ENCODE measurements around the gene CNTNAP5. TPM values are rescaled to one million over a fixed set of nuclear protein-coding genes. Genes with fewer than 3 reads are reported as not detected.

CNTNAP5 gene
- total RNA-seq, 1 donor from 2014 or later, result not detected

- no peak for DNase-seq (ENCODE audit: extremely low read depth, low read depth, low spot score)
These were observed 849.6 kb downstream of the CNTNAP5 start for GRCh38 chr2:124874676-124875075.

- DNase-seq (ENCODE audit: extremely low read depth, low read depth, low spot score), result no peak
These were observed 850.6 kb downstream of the CNTNAP5 start for GRCh38 chr2:124875627-124876244.

GRCh38 chr2:124877141-124877577 is 852.1 kb downstream of the CNTNAP5 start:
- no peak for DNase-seq (ENCODE audit: extremely low read depth, low read depth, low spot score)

GRCh38 chr2:124879640-124880039 is 854.6 kb downstream of the CNTNAP5 start:
- no peak for DNase-seq (ENCODE audit: extremely low read depth, low read depth, low spot score)

- DNase-seq (ENCODE audit: extremely low read depth, low read depth, low spot score), result no peak
These were observed 855.9 kb downstream of the CNTNAP5 start for GRCh38 chr2:124880995-124881394.

- no peak for DNase-seq (ENCODE audit: extremely low read depth, low read depth, low spot score)
These were observed 857.3 kb downstream of the CNTNAP5 start for GRCh38 chr2:124882423-124882822.

GRCh38 chr2:124883595-124883994 is 858.5 kb downstream of the CNTNAP5 start:
- DNase-seq (ENCODE audit: extremely low read depth, low read depth, low spot score), result no peak

GRCh38 chr2:124884315-124884714 is 859.2 kb downstream of the CNTNAP5 start:
- no peak for DNase-seq (ENCODE audit: extremely low read depth, low read depth, low spot score)

- DNase-seq (ENCODE audit: extremely low read depth, low read depth, low spot score), result no peak
These were observed 861.1 kb downstream of the CNTNAP5 start for GRCh38 chr2:124886216-124886615.

GRCh38 chr2:124887466-124887865 is 862.4 kb downstream of the CNTNAP5 start:
- DNase-seq (ENCODE audit: extremely low read depth, low read depth, low spot score), result no peak

GRCh38 chr2:124888431-124888830 is 863.3 kb downstream of the CNTNAP5 start:
- no peak for DNase-seq (ENCODE audit: extremely low read depth, low read depth, low spot score)

- no peak for DNase-seq (ENCODE audit: extremely low read depth, low read depth, low spot score)
These were observed 869.1 kb downstream of the CNTNAP5 start for GRCh38 chr2:124894199-124894598.

GRCh38 chr2:124898827-124899226 is 873.7 kb downstream of the CNTNAP5 start:
- DNase-seq (ENCODE audit: extremely low read depth, low read depth, low spot score), result no peak

GRCh38 chr2:124908411-124908810 is 883.3 kb downstream of the CNTNAP5 start:
- no peak for DNase-seq (ENCODE audit: extremely low read depth, low read depth, low spot score)

GRCh38 chr2:124911560-124911959 is 886.5 kb downstream of the CNTNAP5 start:
- no peak for DNase-seq (ENCODE audit: extremely low read depth, low read depth, low spot score)

- DNase-seq (ENCODE audit: extremely low read depth, low read depth, low spot score), result no peak
These were observed 888.8 kb downstream of the CNTNAP5 start for GRCh38 chr2:124913868-124914267.

- DNase-seq (ENCODE audit: extremely low read depth, low read depth, low spot score), result no peak
These were observed 890.5 kb downstream of the CNTNAP5 start for GRCh38 chr2:124915567-124915966.

- DNase-seq (ENCODE audit: extremely low read depth, low read depth, low spot score), result no peak
These were observed 894.2 kb downstream of the CNTNAP5 start for GRCh38 chr2:124919296-124919695.

GRCh38 chr2:124920448-124920847 is 895.4 kb downstream of the CNTNAP5 start:
- DNase-seq (ENCODE audit: extremely low read depth, low read depth, low spot score), result no peak

GRCh38 chr2:124921191-124921590 is 896.1 kb downstream of the CNTNAP5 start:
- no peak for DNase-seq (ENCODE audit: extremely low read depth, low read depth, low spot score)

GRCh38 chr2:124923097-124923496 is 898.0 kb downstream of the CNTNAP5 start:
- no peak for DNase-seq (ENCODE audit: extremely low read depth, low read depth, low spot score)

GRCh38 chr2:124933883-124934282 is 908.8 kb downstream of the CNTNAP5 start:
- DNase-seq (ENCODE audit: extremely low read depth, low read depth, low spot score), result no peak

GRCh38 chr2:124953921-124954320 is 928.8 kb downstream of the CNTNAP5 start:
- DNase-seq (ENCODE audit: extremely low read depth, low read depth, low spot score), result no peak
